Measurements from ENCODE around the gene MAD1L1. TPM values are rescaled to one million over a fixed set of nuclear protein-coding genes. Genes with fewer than 3 reads are reported as not detected.

Gene MAD1L1
- total and polyA plus RNA-seq, 4 donors = 29.3 to 44.1 (median 35.8) TPM

DNA sequence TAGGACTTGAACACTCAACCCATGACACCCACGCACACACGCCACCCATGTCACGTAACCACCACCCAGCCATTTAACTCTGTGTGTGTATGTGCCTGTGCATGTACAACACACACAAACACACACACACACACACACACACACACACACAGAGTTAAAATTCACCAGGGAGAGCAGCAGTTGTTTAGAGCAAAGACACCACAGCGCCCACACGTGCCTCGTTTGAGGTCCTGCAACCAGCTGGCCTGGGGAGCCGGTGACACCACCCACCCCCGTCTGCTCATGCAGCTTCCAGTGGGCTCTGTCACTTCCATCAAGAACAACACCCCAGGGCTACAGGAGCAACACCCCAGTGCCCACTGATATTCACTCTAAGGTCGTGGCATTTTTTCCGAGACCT is 465.2 kb downstream of the MAD1L1 start:
- Histone ChIP-seq H3K4me3 (ENCODE audit: low read depth, low read length) (no peak overlapping the region), H3K9me3 (ENCODE audit: control insufficient read depth, insufficient read depth, low read length) (no peaks in the 10 kb centered on the region), H3K36me3 (ENCODE audit: control insufficient read depth, insufficient read depth, low read length) (no peaks in the 10 kb centered on the region), H3K27me3 (ENCODE audit: control insufficient read depth, insufficient read depth, low read length) (no peaks in the 10 kb centered on the region), H3K27ac (ENCODE audit: low read depth, low read length) (no peak overlapping the region), H3K4me1 (ENCODE audit: control insufficient read depth, insufficient read depth, low read length) (no peaks in the 10 kb centered on the region)
- WGBS (ENCODE audit: insufficient coverage) = 47% methylated on average over 5 of the region's 10 CpGs
- no peak for DNase-seq (ENCODE audit: low read depth in 4 of 6, low spot score in 6 of 6)

Small RNA genes lying within 50 kb of the gene (small RNA-seq; reads per million reads assigned to genes)
- gene MIR4655 (ENCODE audit: low replicate concordance) = not detected

Other genes starting within 250 kb of the MAD1L1 start
- 10 to 100 TPM; 14.5 to 33.0 TPM for gene MRM2, start 9.3 kb upstream of the MAD1L1 start, total RNA-seq
- gene MRM2, start 9.3 kb upstream of the MAD1L1 start, polyA plus RNA-seq (ENCODE audit: insufficient read length in 2 of 2) = 10 to 100 TPM; 26.4 to 29.0 TPM
- 10 to 100 TPM; 14.1 to 34.2 TPM for gene NUDT1, start 9.3 kb upstream of the MAD1L1 start, total RNA-seq
- 10 to 100 TPM; 32.2 to 38.1 TPM for gene NUDT1, start 9.3 kb upstream of the MAD1L1 start, polyA plus RNA-seq (ENCODE audit: insufficient read length in 2 of 2)
- 10 to 100 TPM; 12.2 to 14.8 TPM for gene SNX8, start 81.5 kb upstream of the MAD1L1 start, total RNA-seq
- gene SNX8, start 81.5 kb upstream of the MAD1L1 start, polyA plus RNA-seq (ENCODE audit: insufficient read length in 2 of 2) = 10 to 100 TPM; 33.0 to 36.9 TPM
- gene EIF3B, start 121.9 kb upstream of the MAD1L1 start, total RNA-seq = 100 to 1,000 TPM in 1 of 2 donors, 10 to 100 TPM in 1; 67.9 to 102 TPM
- gene EIF3B, start 121.9 kb upstream of the MAD1L1 start, polyA plus RNA-seq (ENCODE audit: insufficient read length in 2 of 2) = 10 to 100 TPM; 84.4 to 97.4 TPM
- 10 to 100 TPM in 1 of 2 donors, 1 to 10 TPM in 1; 3.6 to 12.1 TPM for gene CHST12, start 170.7 kb upstream of the MAD1L1 start, total RNA-seq
- 10 to 100 TPM; 20.7 to 27.9 TPM for gene CHST12, start 170.7 kb upstream of the MAD1L1 start, polyA plus RNA-seq (ENCODE audit: insufficient read length in 2 of 2)
- not detected for gene GRIFIN, start 243.5 kb upstream of the MAD1L1 start, total RNA-seq
- under 1 TPM in 1 of 2 donors, not detected in 1; 0.41 TPM for gene GRIFIN, start 243.5 kb upstream of the MAD1L1 start, polyA plus RNA-seq (ENCODE audit: insufficient read length in 2 of 2)

Data from spinal cord (tissue), 10 donors.